Measurements from ENCODE around the gene CDH20. TPM values are rescaled to one million over a fixed set of nuclear protein-coding genes. Genes with fewer than 3 reads are reported as not detected.

The CDH20 gene
- total and polyA plus RNA-seq, 2 of the 4 experiments (the other 2 are of a cell fraction) = not detected

DNA sequence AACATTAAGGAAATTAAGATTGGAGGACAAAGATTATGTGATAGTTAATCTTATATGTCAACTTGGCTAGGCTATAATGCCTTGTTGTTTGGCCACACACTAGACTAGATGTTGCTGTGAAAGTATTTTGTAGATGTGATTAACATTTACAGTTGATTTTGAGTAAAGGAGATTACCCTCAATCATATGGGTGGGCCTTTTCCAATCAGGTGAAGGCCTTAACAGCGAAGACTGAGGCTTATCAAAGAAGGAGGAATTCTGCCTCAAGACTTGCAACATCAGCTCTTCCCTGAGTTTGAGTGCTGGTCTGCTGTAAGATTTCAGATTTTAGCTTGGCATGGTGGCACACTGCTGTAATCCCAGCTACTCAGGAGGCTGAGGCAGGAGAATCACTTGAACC lies 250.3 kb downstream of the CDH20 start:
- no peak overlapping the region for H3K14ac ChIP-seq (replicated peaks; ENCODE audit: low read depth, low read length)
- H3K27ac ChIP-seq (ENCODE audit: insufficient read depth, low read length) = no peak overlapping the region
- H2AK5ac ChIP-seq (ENCODE audit: low read depth, low read length) = no peak overlapping the region
- TF ChIP-seq NFE2L2 (IDR thresholded peaks at IDR 0.05; ENCODE audit: low read depth, low read length) = no peak
- no peak for TF ChIP-seq FOS (IDR thresholded peaks at IDR 0.05; ENCODE audit: low read depth, low read length)
- no peak for TF ChIP-seq BHLHE40 (IDR thresholded peaks at IDR 0.05; ENCODE audit: low read depth, low read length)
- TF ChIP-seq CHD1 (IDR thresholded peaks at IDR 0.05; ENCODE audit: low read depth, low read length) = no peak
- TF ChIP-seq, protein P1, sequence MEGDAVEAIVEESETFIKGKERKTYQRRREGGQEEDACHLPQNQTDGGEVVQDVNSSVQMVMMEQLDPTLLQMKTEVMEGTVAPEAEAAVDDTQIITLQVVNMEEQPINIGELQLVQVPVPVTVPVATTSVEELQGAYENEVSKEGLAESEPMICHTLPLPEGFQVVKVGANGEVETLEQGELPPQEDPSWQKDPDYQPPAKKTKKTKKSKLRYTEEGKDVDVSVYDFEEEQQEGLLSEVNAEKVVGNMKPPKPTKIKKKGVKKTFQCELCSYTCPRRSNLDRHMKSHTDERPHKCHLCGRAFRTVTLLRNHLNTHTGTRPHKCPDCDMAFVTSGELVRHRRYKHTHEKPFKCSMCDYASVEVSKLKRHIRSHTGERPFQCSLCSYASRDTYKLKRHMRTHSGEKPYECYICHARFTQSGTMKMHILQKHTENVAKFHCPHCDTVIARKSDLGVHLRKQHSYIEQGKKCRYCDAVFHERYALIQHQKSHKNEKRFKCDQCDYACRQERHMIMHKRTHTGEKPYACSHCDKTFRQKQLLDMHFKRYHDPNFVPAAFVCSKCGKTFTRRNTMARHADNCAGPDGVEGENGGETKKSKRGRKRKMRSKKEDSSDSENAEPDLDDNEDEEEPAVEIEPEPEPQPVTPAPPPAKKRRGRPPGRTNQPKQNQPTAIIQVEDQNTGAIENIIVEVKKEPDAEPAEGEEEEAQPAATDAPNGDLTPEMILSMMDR (conservative IDR thresholded peaks at IDR 0.05; ENCODE audit: low read depth, low read length) = no peak
- no peak for TF ChIP-seq POLR2A (IDR thresholded peaks at IDR 0.05; ENCODE audit: low read depth, low read length)
- no peak for TF ChIP-seq RFX5 (IDR thresholded peaks at IDR 0.05; ENCODE audit: low read depth, low read length)
- TF ChIP-seq MXI1 (IDR thresholded peaks at IDR 0.05; ENCODE audit: borderline replicate concordance, low read depth, low read length) = no peak
- no peak for TF ChIP-seq CEBPB (IDR thresholded peaks at IDR 0.05; ENCODE audit: low read depth, low read length)
- TF ChIP-seq RAD21 (IDR thresholded peaks at IDR 0.05; ENCODE audit: low read length) = no peak
- TF ChIP-seq, protein P2, sequence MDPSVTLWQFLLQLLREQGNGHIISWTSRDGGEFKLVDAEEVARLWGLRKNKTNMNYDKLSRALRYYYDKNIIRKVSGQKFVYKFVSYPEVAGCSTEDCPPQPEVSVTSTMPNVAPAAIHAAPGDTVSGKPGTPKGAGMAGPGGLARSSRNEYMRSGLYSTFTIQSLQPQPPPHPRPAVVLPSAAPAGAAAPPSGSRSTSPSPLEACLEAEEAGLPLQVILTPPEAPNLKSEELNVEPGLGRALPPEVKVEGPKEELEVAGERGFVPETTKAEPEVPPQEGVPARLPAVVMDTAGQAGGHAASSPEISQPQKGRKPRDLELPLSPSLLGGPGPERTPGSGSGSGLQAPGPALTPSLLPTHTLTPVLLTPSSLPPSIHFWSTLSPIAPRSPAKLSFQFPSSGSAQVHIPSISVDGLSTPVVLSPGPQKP (IDR thresholded peaks at IDR 0.05; ENCODE audit: borderline replicate concordance, low read depth, low read length) = no peak
- no peak for TF ChIP-seq SMC3 (IDR thresholded peaks at IDR 0.05; ENCODE audit: low read depth, low read length)
- no peak overlapping the region for H4K5ac ChIP-seq (ENCODE audit: low read depth, low read length)
- no TSS peak for BruUV-seq (replicated peaks)
- H3K4ac ChIP-seq (ENCODE audit: low read depth, low read length) = no peak overlapping the region
- no peak overlapping the region for H2BK20ac ChIP-seq (ENCODE audit: low read depth, low read length)
- H3K18ac ChIP-seq (ENCODE audit: low read depth, low read length) = no peak overlapping the region
- H2AK9ac ChIP-seq (replicated peaks; ENCODE audit: low read depth, low read length, poor library complexity) = no peak overlapping the region
- ATAC-seq (ENCODE audit: low read depth) = no peak
- in situ Hi-C loops (cut with MboI; ENCODE audit: low sequenced_read_pairs) = no loop called here
- no peak overlapping the region for H3K23ac ChIP-seq (ENCODE audit: low read depth, low read length)
- no peak overlapping the region for H2BK120ac ChIP-seq (ENCODE audit: low read depth, low read length)
- no peak overlapping the region for H3K4me2 ChIP-seq (ENCODE audit: low read depth, low read length)
- H3K56ac ChIP-seq (ENCODE audit: extremely low read depth, insufficient read depth, low read length) = no peak overlapping the region
- no peak overlapping the region for H3K4me3 ChIP-seq (ENCODE audit: insufficient read depth, low read depth, low read length)
- H2BK5ac ChIP-seq (ENCODE audit: low read depth, low read length, poor library complexity, severe bottlenecking) = no peak overlapping the region
- H3K36me3 ChIP-seq (ENCODE audit: control insufficient read depth, insufficient read depth, low read length) = no peaks in the 10 kb centered on the region
- peaks cover 6% of the 10 kb centered on the region for H3K4me1 ChIP-seq (ENCODE audit: control insufficient read depth, insufficient read depth, low read length)
- peaks cover 4% of the 10 kb centered on the region for H3K9me1 ChIP-seq (ENCODE audit: insufficient read depth, low read length)
- no peaks in the 10 kb centered on the region for H4K20me1 ChIP-seq (ENCODE audit: insufficient read depth, low read length)
- H2BK15ac ChIP-seq (ENCODE audit: low read depth, low read length) = no peak overlapping the region
- no peak overlapping the region for H4K8ac ChIP-seq (ENCODE audit: low read depth in 2 of 2, low read length in 2 of 2)
- H3K79me1 ChIP-seq (ENCODE audit: low read depth in 1 of 2, low read length in 2 of 2) = no peaks in the 10 kb centered on the region
- no peaks in the 10 kb centered on the region for H3K9me3 ChIP-seq (ENCODE audit: control insufficient read depth, insufficient read depth, low read length)
- H3K27me3 ChIP-seq (ENCODE audit: control insufficient read depth, insufficient read depth, low read length) = no peaks in the 10 kb centered on the region
- H4K91ac ChIP-seq (ENCODE audit: insufficient read depth, low read depth, low read length) = no peak overlapping the region
- intact Hi-C loops (cut with micrococcal nuclease) = loop anchor here (5.0 to 10.0 kb wide), 2 partner anchors 309 to 451 kb away; partner anchors contain the start of gene RNF152
- no peak overlapping the region for H3K9ac ChIP-seq (ENCODE audit: low read depth, low read length)
- dilution Hi-C loops (cut with HindIII; ENCODE audit: low sequenced_read_pairs, unreplicated experiment) = no loop called here
- no peak overlapping the region for H2AFZ ChIP-seq (replicated peaks; ENCODE audit: low read length, poor library complexity)
- no peak for DNase-seq
- POLR2A ChIA-PET (ENCODE audit: unreplicated experiment) = no interaction called here
- no CpG with 5 or more reads among the region's 1 CpG for WGBS, 2 experiments (ENCODE audit: extremely low coverage in 2 of 2, insufficient read length in 1 of 2)
- CTCF ChIA-PET = no interaction called here
